ENCODE data around the gene FABP3. TPM values are rescaled to one million over a fixed set of nuclear protein-coding genes. Genes with fewer than 3 reads are reported as not detected.

Gene FABP3
- total and polyA plus RNA-seq, 2 of the 8 experiments (the other 6 are each of a cell fraction or from before 2014, with no cell fraction given), result 34.8 to 43.9 TPM

DNA sequence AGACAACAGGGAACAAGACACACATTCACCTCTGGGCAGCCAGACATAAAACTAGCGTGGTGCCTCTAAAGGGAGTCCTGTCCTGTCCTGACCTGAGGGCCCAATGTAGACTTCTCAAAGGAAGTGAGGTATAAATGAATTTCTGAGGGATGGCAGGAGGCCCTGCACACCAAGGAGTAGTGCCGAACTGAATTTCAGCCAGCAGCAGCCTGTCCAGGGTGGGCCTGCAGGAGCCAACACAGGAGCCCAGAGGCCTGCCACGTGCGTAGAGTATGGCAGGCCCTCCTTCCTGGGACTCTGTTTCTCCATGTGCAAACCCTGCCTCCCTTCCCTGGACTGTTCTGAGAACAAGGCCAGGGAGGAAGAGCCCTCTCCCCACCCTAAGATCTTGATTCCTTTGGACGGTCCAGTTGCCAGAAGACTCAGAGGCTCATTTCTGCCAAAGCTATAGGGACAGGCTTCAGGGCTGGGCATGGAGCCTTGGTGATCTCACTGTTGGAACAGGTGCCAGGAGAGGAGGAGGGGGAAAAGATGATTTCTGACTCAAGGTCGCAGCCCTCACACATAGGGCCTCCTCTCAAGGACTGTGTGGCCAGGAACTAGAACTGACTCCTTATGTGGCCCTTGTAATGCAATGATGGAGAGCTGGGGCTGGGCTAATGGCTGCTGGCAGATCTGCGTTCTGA, 1.8 kb upstream of the FABP3 start:
- CTCF ChIA-PET (ENCODE audit: partially characterized antibody), result interaction anchor here (0.7 to 4.0 kb wide), 10 partner anchors 10 to 194 kb away, joined by 3 to 32 read pairs (median 4); no protein-coding TSS in a partner anchor
- WGBS, 2 experiments (ENCODE audit: extremely low coverage in 1 of 2, insufficient coverage in 1 of 2, insufficient read length in 1 of 2, insufficient replicate concordance in 2 of 2, low coverage in 1 of 2, low lambda C conversion rate in 2 of 2, missing lambda C conversion rate in 1 of 2), result 97% methylated on average over 7 of the region's 7 CpGs; no CpG with 5 or more reads in 1 of the 2 experiments

More for the DNA sequence above, 1.8 kb upstream of the FABP3 start:
- no peaks in the 10 kb centered on the region for H3K79me1 ChIP-seq (ENCODE audit: low read depth, low read length)
- H2BK120ac ChIP-seq (replicated peaks; ENCODE audit: low read depth, low read length), result no peak overlapping the region
- no peaks in the 10 kb centered on the region for H4K20me1 ChIP-seq (replicated peaks in 1 of 2; ENCODE audit: control insufficient read depth in 1 of 2, insufficient read depth in 2 of 2, low read length in 2 of 2)
- H3K4me3 ChIP-seq (ENCODE audit: extremely low read depth in 1 of 4, insufficient read depth in 2 of 4, low read depth in 3 of 4, low read length in 4 of 4), result no peak overlapping the region
- H3K79me2 ChIP-seq (ENCODE audit: control insufficient read depth in 1 of 2, insufficient read depth in 2 of 2, low read length in 2 of 2), result no peaks in the 10 kb centered on the region
- H2AK5ac ChIP-seq (ENCODE audit: low read depth, low read length), result no peak overlapping the region
- H2BK12ac ChIP-seq (ENCODE audit: low read depth, low read length), result peak overlapping the region; percentile 91; the same call in 1 of the 2 replicates
- H4K8ac ChIP-seq (ENCODE audit: extremely low read depth, insufficient read depth, low read length), result peak overlapping the region; percentile 63; the same call in 1 of the 2 replicates
- POLR2A ChIA-PET (ENCODE audit: partially characterized antibody), result interaction anchor here (0.6 to 5.4 kb wide), 8 partner anchors 9 to 1885 kb away, joined by 3 to 26 read pairs (median 5); partner anchors contain the start of gene SERINC2
- no peak for DNase-seq (ENCODE audit: low read depth in 1 of 2, low spot score in 2 of 2)
- H3K36me3 ChIP-seq (ENCODE audit: control insufficient read depth in 2 of 4, insufficient read depth in 4 of 4, low read length in 3 of 4), result no peaks in the 10 kb centered on the region
- H3K23ac ChIP-seq (ENCODE audit: insufficient read length), result no peak overlapping the region
- no peak overlapping the region for H4K5ac ChIP-seq (ENCODE audit: insufficient read length, low read depth, low read length)
- H3K23me2 ChIP-seq (ENCODE audit: low read depth, low read length), result peaks cover 11% of the 10 kb centered on the region
- H2AFZ ChIP-seq (ENCODE audit: low read length), result no peak overlapping the region
- H2BK5ac ChIP-seq (ENCODE audit: low read depth, low read length), result peak overlapping the region; percentile 22; the same call in 1 of the 2 replicates
- no peak overlapping the region for H3K4ac ChIP-seq (replicated peaks; ENCODE audit: insufficient read length, low read depth, low read length)
- H4K91ac ChIP-seq (replicated peaks; ENCODE audit: insufficient read length, low read length), result no peak overlapping the region
- H3K27ac ChIP-seq (ENCODE audit: low read depth, low read length), result no peak overlapping the region
- peak overlapping the region; percentile 48; the same call in 1 of the 2 replicates for H2BK15ac ChIP-seq (ENCODE audit: low read length)
- no peak for FAIRE-seq
- H2BK20ac ChIP-seq (ENCODE audit: low read length), result peak overlapping the region; percentile 86; the same call in 1 of the 2 replicates
- H3K14ac ChIP-seq (ENCODE audit: insufficient read length), result no peak overlapping the region
- peaks cover 8 to 23% (median 23%) of the 10 kb centered on the region in 4 experiments for H3K4me1 ChIP-seq (replicated peaks in 1 of 4; ENCODE audit: control insufficient read depth in 3 of 4, insufficient read depth in 4 of 4, low read length in 3 of 4)
- no peak overlapping the region; a peak in 1 of 7 replicates for H3K9ac ChIP-seq (replicated peaks in 1 of 4; ENCODE audit: extremely low read depth in 1 of 4, low read depth in 3 of 4, low read length in 3 of 4)
- peak overlapping the region; percentile 2; the same call in 1 of the 2 replicates for H3K18ac ChIP-seq (ENCODE audit: extremely low read depth, low read length)
- no peak overlapping the region; a peak in 1 of 4 replicates for H3K4me2 ChIP-seq (ENCODE audit: insufficient read depth in 1 of 2, low read depth in 2 of 2, low read length in 2 of 2)
- no peak for TF ChIP-seq YY1 (IDR thresholded peaks at IDR 0.05; ENCODE audit: low read depth, low read length)
- no peak overlapping the region for H3K56ac ChIP-seq (replicated peaks; ENCODE audit: insufficient read length, low read depth, low read length)
- H3K27me3 ChIP-seq (replicated peaks in 1 of 4; ENCODE audit: control insufficient read depth in 3 of 4, extremely low read depth in 1 of 4, insufficient read depth in 3 of 4, low read length in 3 of 4), result 0 out of 7 replicates have a peak, but pooled peaks cover 0 to 2% (median 0%) of the 10 kb centered on the region in 4 experiments
- no peaks in the 10 kb centered on the region for H3K9me3 ChIP-seq (ENCODE audit: insufficient read depth in 2 of 2, low read depth in 1 of 2, low read length in 1 of 2)

Measured in H1 (cell line).